HG02840 (cell line): ENCODE results near the gene TOE1.
"Not testable (repeated sequence)": the region's sequence is repeated elsewhere in the genome, so short reads cannot be mapped to it uniquely, and the experiment has no call there.

Experiments used
- ATAC-seq: cut with Tn5 transposase; IDR thresholded peaks from one replicate; pipeline ENCODE4 v1.9.1; 2021; ENCODE audit warnings: mild to moderate bottlenecking, moderate library complexity, moderate number of reproducible peaks; ENCODE audit not compliant: unreplicated experiment, low FRiP score

The TOE1 gene

GRCh38 chr1:45351508-45351907, 11.5 kb downstream of the TOE1 start:
- no peak for ATAC-seq

- no peak for ATAC-seq
Measured at GRCh38 chr1:45353685-45354084, 13.7 kb downstream of the TOE1 start.

GRCh38 chr1:45354838-45355237, 14.9 kb downstream of the TOE1 start:
- no peak for ATAC-seq

- no peak for ATAC-seq
Measured at GRCh38 chr1:45355683-45356082, 15.7 kb downstream of the TOE1 start.

- no peak for ATAC-seq
Measured at GRCh38 chr1:45356186-45356585, 16.2 kb downstream of the TOE1 start.

GRCh38 chr1:45359882-45360513, 20.0 kb downstream of the TOE1 start:
- ATAC-seq, result no peak

- ATAC-seq, result not testable (repeated sequence)
Measured at GRCh38 chr1:45360981-45361380, 21.0 kb downstream of the TOE1 start.

- ATAC-seq, result no peak
Measured at GRCh38 chr1:45364294-45364693, 24.3 kb downstream of the TOE1 start.

GRCh38 chr1:45365051-45365450, 25.1 kb downstream of the TOE1 start:
- ATAC-seq, result peak; percentile 69

GRCh38 chr1:45370575-45370974, 30.6 kb downstream of the TOE1 start:
- no peak for ATAC-seq

GRCh38 chr1:45373573-45373972, 33.6 kb downstream of the TOE1 start:
- ATAC-seq, result no peak

- ATAC-seq, result no peak
Measured at GRCh38 chr1:45375104-45376090, 35.4 kb downstream of the TOE1 start.

- no peak for ATAC-seq
Measured at GRCh38 chr1:45378184-45378583, 38.2 kb downstream of the TOE1 start.

GRCh38 chr1:45379524-45379923, 39.6 kb downstream of the TOE1 start:
- ATAC-seq, result no peak

- no peak for ATAC-seq
Measured at GRCh38 chr1:45380125-45380524, 40.2 kb downstream of the TOE1 start.

- no peak for ATAC-seq
Measured at GRCh38 chr1:45380730-45381129, 40.8 kb downstream of the TOE1 start.

- ATAC-seq, result no peak
Measured at GRCh38 chr1:45381243-45381642, 41.3 kb downstream of the TOE1 start.

- ATAC-seq, result no peak
Measured at GRCh38 chr1:45383191-45383590, 43.2 kb downstream of the TOE1 start.

GRCh38 chr1:45384213-45384612, 44.2 kb downstream of the TOE1 start:
- ATAC-seq, result not testable (repeated sequence)

- ATAC-seq, result no peak
Measured at GRCh38 chr1:45385302-45385701, 45.3 kb downstream of the TOE1 start.

GRCh38 chr1:45386219-45386618, 46.2 kb downstream of the TOE1 start:
- ATAC-seq, result no peak
